Measurements from ENCODE around the gene SLC17A9. TPM values are rescaled to one million over a fixed set of nuclear protein-coding genes. Genes with fewer than 3 reads are reported as not detected.

The SLC17A9 gene
- total and polyA plus RNA-seq, 2 of the 8 experiments (the other 6 are each of a cell fraction or from before 2014, with no cell fraction given), result 23.5 to 35.2 TPM

GRCh38 chr20:63005862-63006539 lies 53.5 kb downstream of the SLC17A9 start:
- WGBS, 2 experiments (ENCODE audit: extremely low coverage in 1 of 2, insufficient coverage in 1 of 2, insufficient read length in 1 of 2, insufficient replicate concordance in 2 of 2, low coverage in 1 of 2, low lambda C conversion rate in 2 of 2, missing lambda C conversion rate in 1 of 2), result 5% methylated on average over 70 of the region's 90 CpGs; no CpG with 5 or more reads in 1 of the 2 experiments
- ChIA-PET POLR2A (ENCODE audit: partially characterized antibody) (interaction anchor here (0.7 to 3.9 kb wide), 8 partner anchors 8 to 619 kb away, joined by 3 to 12 read pairs (median 4); partner anchors contain the start of gene RPS21), CTCF (ENCODE audit: partially characterized antibody) (interaction anchor here (1.0 to 4.0 kb wide), 5 partner anchors 13 to 51 kb away, joined by 4 to 53 read pairs (median 14); no protein-coding TSS in a partner anchor)
- H3K23ac ChIP-seq (ENCODE audit: insufficient read length), result no peak overlapping the region
- no peak overlapping the region for H3K56ac ChIP-seq (replicated peaks; ENCODE audit: insufficient read length, low read depth, low read length)
- FAIRE-seq (no peak), DNase-seq (ENCODE audit: low read depth in 1 of 2, low spot score in 2 of 2) (peak in 1 of 2 experiments; percentile 76)
- peaks cover 4% of the 10 kb centered on the region; the same call in 1 of the 2 replicates for H3K23me2 ChIP-seq (ENCODE audit: low read depth, low read length)
- H3K14ac ChIP-seq (ENCODE audit: insufficient read length), result no peak overlapping the region
- H3K9me3 ChIP-seq (ENCODE audit: insufficient read depth in 2 of 2, low read depth in 1 of 2, low read length in 1 of 2), result no peaks in the 10 kb centered on the region; a peak in 1 of 4 replicates
- H3K18ac ChIP-seq (ENCODE audit: extremely low read depth, low read length), result no peak overlapping the region; the same call in 1 of the 2 replicates
- peaks cover 60 to 85% (median 78%) of the 10 kb centered on the region in 4 experiments for H3K27me3 ChIP-seq (replicated peaks in 1 of 4; ENCODE audit: control insufficient read depth in 3 of 4, extremely low read depth in 1 of 4, insufficient read depth in 3 of 4, low read length in 3 of 4)
- no peak overlapping the region for H2BK20ac ChIP-seq (ENCODE audit: low read length)
- peaks cover 4 to 6% of the 10 kb centered on the region in 2 experiments for H4K20me1 ChIP-seq (replicated peaks in 1 of 2; ENCODE audit: control insufficient read depth in 1 of 2, insufficient read depth in 2 of 2, low read length in 2 of 2)
- no peak overlapping the region for H4K91ac ChIP-seq (replicated peaks; ENCODE audit: insufficient read length, low read length)
- no peak overlapping the region for H2BK5ac ChIP-seq (ENCODE audit: low read depth, low read length)
- peak overlapping the region in 1 of 4 experiments; percentile 58; a peak in 2 of 8 replicates for H3K4me3 ChIP-seq (ENCODE audit: extremely low read depth in 1 of 4, insufficient read depth in 2 of 4, low read depth in 3 of 4, low read length in 4 of 4)
- no peaks in the 10 kb centered on the region for H3K79me2 ChIP-seq (ENCODE audit: control insufficient read depth in 1 of 2, insufficient read depth in 2 of 2, low read length in 2 of 2)
- H3K4ac ChIP-seq (replicated peaks; ENCODE audit: insufficient read length, low read depth, low read length), result no peak overlapping the region
- H3K27ac ChIP-seq (ENCODE audit: low read depth, low read length), result no peak overlapping the region
- H3K9ac ChIP-seq (replicated peaks in 1 of 4; ENCODE audit: extremely low read depth in 1 of 4, low read depth in 3 of 4, low read length in 3 of 4), result no peak overlapping the region
- H3K4me2 ChIP-seq (ENCODE audit: insufficient read depth in 1 of 2, low read depth in 2 of 2, low read length in 2 of 2), result peak overlapping the region; percentile 1 to 67; a peak in 3 of 4 replicates
- no peaks in the 10 kb centered on the region for H3K79me1 ChIP-seq (ENCODE audit: low read depth, low read length)
- H2BK15ac ChIP-seq (ENCODE audit: low read length), result no peak overlapping the region
- peaks cover 0 to 16% (median 0%) of the 10 kb centered on the region in 4 experiments; a peak in 1 of 8 replicates for H3K36me3 ChIP-seq (ENCODE audit: control insufficient read depth in 2 of 4, insufficient read depth in 4 of 4, low read length in 3 of 4)
- H2BK120ac ChIP-seq (replicated peaks; ENCODE audit: low read depth, low read length), result no peak overlapping the region
- no peak overlapping the region for H2AK5ac ChIP-seq (ENCODE audit: low read depth, low read length)
- peaks cover 2 to 34% (median 19%) of the 10 kb centered on the region in 4 experiments for H3K4me1 ChIP-seq (replicated peaks in 1 of 4; ENCODE audit: control insufficient read depth in 3 of 4, insufficient read depth in 4 of 4, low read length in 3 of 4)
- peak overlapping the region; percentile 28; the same call in 1 of the 2 replicates for H4K8ac ChIP-seq (ENCODE audit: extremely low read depth, insufficient read depth, low read length)
- no peak overlapping the region for H2AFZ ChIP-seq (ENCODE audit: low read length)
- H2BK12ac ChIP-seq (ENCODE audit: low read depth, low read length), result peak overlapping the region; percentile 97; the same call in 1 of the 2 replicates
- H4K5ac ChIP-seq (ENCODE audit: insufficient read length, low read depth, low read length), result no peak overlapping the region
- TF ChIP-seq MAX (IDR thresholded peaks at IDR 0.05) (peak; percentile 56; the same call in 1 of the 2 replicates), RXRA (IDR thresholded peaks at IDR 0.05; ENCODE audit: insufficient read depth, low read depth, low read length) (no peak), KDM4A (IDR thresholded peaks at IDR 0.05; ENCODE audit: low read depth, low read length, severe bottlenecking) (peak; percentile 10), SUZ12 (IDR thresholded peaks at IDR 0.05; ENCODE audit: low read length) (peak; percentile 96), JUN (IDR thresholded peaks at IDR 0.05; ENCODE audit: low read depth, low read length) (no peak), BCL11A (IDR thresholded peaks at IDR 0.05; ENCODE audit: low read depth in 2 of 2, low read length in 2 of 2) (no peak), CBX8 (IDR thresholded peaks at IDR 0.05; ENCODE audit: borderline replicate concordance, low read depth, low read length) (peak; percentile 55; the same call in 1 of the 2 replicates), PHF8 (conservative IDR thresholded peaks at IDR 0.05; ENCODE audit: low read depth, low read length) (no peak), KDM1A (IDR thresholded peaks at IDR 0.05; ENCODE audit: borderline replicate concordance, low read length) (no peak), E2F6 (IDR thresholded peaks at IDR 0.05) (peak; percentile 21; the same call in 1 of the 2 replicates)

All from H1 (cell line).